OCI-LY3 (cell line): ENCODE measurements around the gene PRDM16.

Source experiments
- H2AFZ ChIP-seq: fragments of 200-600, 300-600 bp; shearing (Covaris generic); 2 replicates; pipeline ENCODE4 v1.6.0; 2014; ENCODE audit warnings: antibody characterized with exemption, low read depth, low read length
- H3K27ac ChIP-seq: fragments of 200-600, 300-600 bp; sonication (generic); 2 replicates; pipeline ENCODE4 v1.5.1; 2014; ENCODE audit warnings: mild to moderate bottlenecking, low read length, moderate library complexity, mixed read lengths
- H3K27me3 ChIP-seq: fragments of 200-600, 300-600 bp; sonication (generic); 2 replicates; pipeline ENCODE4 v1.6.1; 2014; ENCODE audit warnings: low read depth, low read length, mixed read lengths
- H3K36me3 ChIP-seq: fragments of 200-600, 300-600 bp; sonication (generic); replicated peaks from 2 replicates; pipeline ENCODE3; 2014; ENCODE audit warnings: low read depth, low read length, mixed read lengths
- H3K4me1 ChIP-seq: fragments of 300-600, 200-600 bp; sonication (generic); 2 replicates; pipeline ENCODE4 v1.6.1; 2014; ENCODE audit warnings: low read length, mixed read lengths
- H3K4me2 ChIP-seq: fragments of 200-600, 300-600 bp; sonication (generic); 2 replicates; pipeline ENCODE4 v1.6.1; 2014; ENCODE audit warnings: low read length, mixed read lengths
- H3K4me3 ChIP-seq: fragments of 300-600, 200-600 bp; sonication (generic); 2 replicates; pipeline ENCODE4 v1.5.1; 2014; ENCODE audit warnings: antibody characterized with exemption, mild to moderate bottlenecking, low read length, moderate library complexity
- H3K79me2 ChIP-seq: fragments of 300-600, 200-600 bp; shearing (Covaris generic); 2 replicates; pipeline ENCODE4 v1.6.1; 2014; ENCODE audit warnings: mild to moderate bottlenecking, low read length, mixed read lengths
- H3K9ac ChIP-seq: fragments of 300-600, 200-600 bp; shearing (Covaris generic); 2 replicates; pipeline ENCODE4 v1.6.0; 2014; ENCODE audit warnings: mild to moderate bottlenecking, low read length, moderate library complexity
- H3K9me3 ChIP-seq: fragments of 200-600, 300-600 bp; shearing (Covaris generic); 2 replicates; pipeline ENCODE4 v1.6.1; 2014; ENCODE audit warnings: low read length, mixed read lengths; ENCODE audit not compliant: insufficient read depth
- H4K20me1 ChIP-seq: fragments of 200-600, 300-600 bp; sonication (generic); 2 replicates; pipeline ENCODE4 v1.6.1; 2016; ENCODE audit warnings: low read length, mixed read lengths; ENCODE audit not compliant: insufficient read depth
- CTCF ChIP-seq: fragments of 200-600, 300-600 bp; sonication (generic); IDR thresholded peaks from 2 replicates; pipeline ENCODE4 v1.5.1; 2014; ENCODE audit warnings: antibody characterized with exemption, low read length, low read depth
- EZH2phosphoT487 ChIP-seq: fragments of 200-600 bp; shearing (Covaris generic); IDR thresholded peaks from 2 replicates; pipeline ENCODE4 v1.6.1; 2018; ENCODE audit warnings: antibody characterized with exemption, mixed run types, low read depth

PRDM16 gene

GRCh38 chr1:3276341-3276800, 207.4 kb downstream of the PRDM16 start:
- H3K27me3 ChIP-seq, result no peaks in the 10 kb centered on the region
- no peaks in the 10 kb centered on the region for H3K9me3 ChIP-seq
- no peak overlapping the region for H3K4me3 ChIP-seq
- no peak for TF ChIP-seq CTCF
- no peak for TF ChIP-seq EZH2phosphoT487
- no peaks in the 10 kb centered on the region for H3K36me3 ChIP-seq
- H2AFZ ChIP-seq, result no peak overlapping the region
- H3K9ac ChIP-seq, result no peak overlapping the region
- H3K4me1 ChIP-seq, result no peaks in the 10 kb centered on the region
- no peaks in the 10 kb centered on the region for H3K79me2 ChIP-seq
- no peak overlapping the region for H3K4me2 ChIP-seq
- no peak overlapping the region for H3K27ac ChIP-seq
- H4K20me1 ChIP-seq, result no peaks in the 10 kb centered on the region

GRCh38 chr1:3277011-3277471, 208.0 kb downstream of the PRDM16 start:
- no peak overlapping the region for H3K4me3 ChIP-seq
- no peak overlapping the region for H2AFZ ChIP-seq
- H3K27ac ChIP-seq, result no peak overlapping the region
- no peaks in the 10 kb centered on the region for H3K36me3 ChIP-seq
- no peaks in the 10 kb centered on the region for H3K9me3 ChIP-seq
- no peak overlapping the region for H3K9ac ChIP-seq
- H3K4me2 ChIP-seq, result no peak overlapping the region
- no peaks in the 10 kb centered on the region for H3K4me1 ChIP-seq
- no peaks in the 10 kb centered on the region for H3K27me3 ChIP-seq
- no peaks in the 10 kb centered on the region for H3K79me2 ChIP-seq
- H4K20me1 ChIP-seq, result no peaks in the 10 kb centered on the region
- TF ChIP-seq EZH2phosphoT487 (no peak), CTCF (no peak)

- no peaks in the 10 kb centered on the region for H4K20me1 ChIP-seq
These were observed 208.6 kb downstream of the PRDM16 start for GRCh38 chr1:3277623-3278022.

More at GRCh38 chr1:3277623-3278022, 208.6 kb downstream of the PRDM16 start:
- no peak overlapping the region for H3K9ac ChIP-seq
- no peaks in the 10 kb centered on the region for H3K9me3 ChIP-seq
- H3K4me1 ChIP-seq, result no peaks in the 10 kb centered on the region
- no peak for TF ChIP-seq CTCF
- no peak overlapping the region for H3K4me3 ChIP-seq
- H3K36me3 ChIP-seq, result no peaks in the 10 kb centered on the region
- no peaks in the 10 kb centered on the region for H3K27me3 ChIP-seq
- no peak overlapping the region for H3K27ac ChIP-seq
- H3K4me2 ChIP-seq, result no peak overlapping the region
- no peak overlapping the region for H2AFZ ChIP-seq
- H3K79me2 ChIP-seq, result no peaks in the 10 kb centered on the region
